Cardiac septum (tissue), 1 donor: ENCODE data around the gene TRAF5. TPM values are rescaled to one million over a fixed set of nuclear protein-coding genes. Genes with fewer than 3 reads are reported as not detected.
"Not testable (repeated sequence)": the region's sequence is repeated elsewhere in the genome, so short reads cannot be mapped to it uniquely, and the experiment has no call there.

Source experiments
- DNase-seq: peaks from one replicate; pipeline ENCODE4 v3.0.0-alpha.2; 2020; ENCODE audit warnings: low spot score
- intact Hi-C: fragments of 100-400 bp; cut with DNase I; formaldehyde crosslinking; loops from one replicate; pipeline ENCODE4 v1.14.0; 2022
- long read RNA-seq: library from polyadenylated mRNA; unstranded; transcript quantifications from one replicate; pipeline ENCODE4 v2.0.0, GENCODE V29; 2021
- total RNA-seq: library from RNA; stranded (reverse); fragmentation: NEBNext Ultra II Directional; extraction: Animal tissue kit (Norgen Biotek cat#: 25700); gene quantifications from one replicate; pipeline ENCODE4 v1.2.1, GENCODE V29; 2021
- donor health status: DM: no; HTN: no; CAD: no.

TRAF5 gene
- total RNA-seq: 4.2 TPM
- long read RNA-seq, partial matches to known transcripts: 0 of 4 reads
- long read RNA-seq, other reads (novel, unspliced or antisense): 1 of 4 reads

- intact Hi-C loops: loop anchor here (5.0 to 10.0 kb wide), 3 partner anchors 141 to 328 kb away; no protein-coding TSS in a partner anchor
- DNase-seq: no peak
These were observed at the start of gene TRAF5 for GRCh38 chr1:211326528-211327345. Gene TRAF5 (plus strand): TSS chr1:211326833. CDS start chr1:211353240, 26,407 bp downstream.

- DNase-seq: no peak
- intact Hi-C loops: no loop called here
These were observed 47.3 kb upstream of the TRAF5 start for GRCh38 chr1:211279340-211279739.

GRCh38 chr1:211280910-211281309 is 45.7 kb upstream of the TRAF5 start:
- intact Hi-C loops: no loop called here
- no peak for DNase-seq

- intact Hi-C loops: no loop called here
- no peak for DNase-seq
These were observed 45.2 kb upstream of the TRAF5 start for GRCh38 chr1:211281320-211282022.

GRCh38 chr1:211282023-211282373 is 44.6 kb upstream of the TRAF5 start:
- intact Hi-C loops: no loop called here
- no peak for DNase-seq

GRCh38 chr1:211285196-211285595 is 41.4 kb upstream of the TRAF5 start:
- intact Hi-C loops: no loop called here
- DNase-seq: no peak

- intact Hi-C loops: no loop called here
- no peak for DNase-seq
These were observed 39.4 kb upstream of the TRAF5 start for GRCh38 chr1:211287218-211287617.

- intact Hi-C loops: no loop called here
- no peak for DNase-seq
These were observed 34.2 kb upstream of the TRAF5 start for GRCh38 chr1:211292411-211292810.

GRCh38 chr1:211296396-211296795 is 30.2 kb upstream of the TRAF5 start:
- intact Hi-C loops: no loop called here
- DNase-seq: no peak

GRCh38 chr1:211305044-211305443 is 21.6 kb upstream of the TRAF5 start:
- intact Hi-C loops: loop anchor here (5.0 kb wide), 1 partner anchor 48 kb away; the partner anchor contains the start of gene RCOR3
- no peak for DNase-seq

- DNase-seq: no peak
- intact Hi-C loops: loop anchor here (5.0 kb wide), 1 partner anchor 52 kb away; the partner anchor contains the start of gene RCOR3
These were observed 17.0 kb upstream of the TRAF5 start for GRCh38 chr1:211309617-211310016.

GRCh38 chr1:211313392-211313791 is 13.2 kb upstream of the TRAF5 start:
- intact Hi-C loops: no loop called here

GRCh38 chr1:211318576-211319280 is 7.9 kb upstream of the TRAF5 start:
- DNase-seq: no peak
- intact Hi-C loops: no loop called here

More at GRCh38 chr1:211313392-211313791, 13.2 kb upstream of the TRAF5 start:
- DNase-seq: no peak

GRCh38 chr1:211319892-211320291 is 6.7 kb upstream of the TRAF5 start:
- intact Hi-C loops: loop anchor here (10.0 kb wide), 1 partner anchor 335 kb away; no protein-coding TSS in a partner anchor
- DNase-seq: no peak

GRCh38 chr1:211320980-211321379 is 5.7 kb upstream of the TRAF5 start:
- intact Hi-C loops: loop anchor here (10.0 kb wide), 1 partner anchor 334 kb away; no protein-coding TSS in a partner anchor

GRCh38 chr1:211321646-211322045 is 5.0 kb upstream of the TRAF5 start:
- not testable (repeated sequence) for DNase-seq
- intact Hi-C loops: loop anchor here (2.0 to 10.0 kb wide), 2 partner anchors 61 to 333 kb away; no protein-coding TSS in a partner anchor

More at GRCh38 chr1:211320980-211321379, 5.7 kb upstream of the TRAF5 start:
- no peak for DNase-seq

GRCh38 chr1:211323156-211324063 is 3.2 kb upstream of the TRAF5 start:
- intact Hi-C loops: loop anchor here (2.0 to 10.0 kb wide), 2 partner anchors 59 to 331 kb away; no protein-coding TSS in a partner anchor
- no peak for DNase-seq

- intact Hi-C loops: loop anchor here (5.0 to 10.0 kb wide), 3 partner anchors 142 to 330 kb away; no protein-coding TSS in a partner anchor
- DNase-seq: no peak
These were observed 1.4 kb upstream of the TRAF5 start for GRCh38 chr1:211324992-211325775.
